ENCODE results near the gene BPIFA2. TPM values are rescaled to one million over a fixed set of nuclear protein-coding genes. Genes with fewer than 3 reads are reported as not detected.
A peak's percentile ranks its signal among the peaks of the same experiment; 100 is the strongest.

Gene BPIFA2
- total and polyA plus RNA-seq, 2 donors (not counting 1 experiment from before 2014, with no cell fraction given): not detected

DNA sequence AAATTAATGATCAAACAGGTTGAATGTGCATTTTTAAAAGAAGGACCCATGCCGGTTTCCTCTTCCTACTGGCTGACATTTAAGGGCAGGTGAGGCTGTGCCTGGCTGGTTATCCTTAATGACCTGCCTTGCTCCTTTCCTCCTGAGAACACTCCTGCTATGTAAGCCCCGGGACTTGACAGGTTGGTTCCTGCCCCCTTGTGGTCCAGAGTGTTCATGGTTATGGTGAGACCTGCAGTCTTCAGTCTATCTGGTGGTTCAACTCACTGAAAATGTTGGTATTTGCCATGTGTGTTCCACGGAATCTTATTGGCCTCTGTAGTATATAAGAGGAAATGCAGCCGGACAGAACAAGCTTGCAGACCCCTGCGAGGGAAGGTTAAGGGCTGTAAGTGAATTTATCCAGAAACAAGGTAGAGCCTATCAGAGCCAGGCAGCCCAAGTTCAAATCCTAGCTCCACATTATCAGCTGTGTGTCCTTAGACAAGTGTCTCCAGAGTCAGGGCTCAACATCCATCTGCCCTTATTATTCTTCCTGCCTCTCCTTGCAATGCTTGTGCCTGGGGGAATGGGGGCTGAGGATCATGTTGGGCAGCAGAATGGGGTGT is 44.0 kb downstream of the BPIFA2 start:
- no peak overlapping the region for H2AFZ ChIP-seq (ENCODE audit: insufficient read depth, low read depth, low read length, poor library complexity, severe bottlenecking)
- H3K27me3 Mint-ChIP-seq: peaks cover 58% of the 10 kb centered on the region
- H3K4me3 ChIP-seq (ENCODE audit: control extremely low read depth in 1 of 5, extremely low read depth in 1 of 5, insufficient read depth in 1 of 5, low read depth in 2 of 5, low read length in 4 of 5): no peak overlapping the region
- no peak overlapping the region for H3K9ac ChIP-seq (ENCODE audit: low read length)
- peak; percentile 33 for DNase-seq
- no peaks in the 10 kb centered on the region for H3K9me3 Mint-ChIP-seq (ENCODE audit: insufficient read depth)
- no peaks in the 10 kb centered on the region for H3K79me2 ChIP-seq (ENCODE audit: control insufficient read depth, insufficient read depth, low read length)
- no peaks in the 10 kb centered on the region for H3K36me3 ChIP-seq (replicated peaks in 1 of 2; ENCODE audit: control extremely low read depth in 1 of 2, control insufficient read depth in 1 of 2, extremely low read depth in 1 of 2, insufficient read depth in 2 of 2, low read length in 1 of 2)
- TF ChIP-seq, protein P1, sequence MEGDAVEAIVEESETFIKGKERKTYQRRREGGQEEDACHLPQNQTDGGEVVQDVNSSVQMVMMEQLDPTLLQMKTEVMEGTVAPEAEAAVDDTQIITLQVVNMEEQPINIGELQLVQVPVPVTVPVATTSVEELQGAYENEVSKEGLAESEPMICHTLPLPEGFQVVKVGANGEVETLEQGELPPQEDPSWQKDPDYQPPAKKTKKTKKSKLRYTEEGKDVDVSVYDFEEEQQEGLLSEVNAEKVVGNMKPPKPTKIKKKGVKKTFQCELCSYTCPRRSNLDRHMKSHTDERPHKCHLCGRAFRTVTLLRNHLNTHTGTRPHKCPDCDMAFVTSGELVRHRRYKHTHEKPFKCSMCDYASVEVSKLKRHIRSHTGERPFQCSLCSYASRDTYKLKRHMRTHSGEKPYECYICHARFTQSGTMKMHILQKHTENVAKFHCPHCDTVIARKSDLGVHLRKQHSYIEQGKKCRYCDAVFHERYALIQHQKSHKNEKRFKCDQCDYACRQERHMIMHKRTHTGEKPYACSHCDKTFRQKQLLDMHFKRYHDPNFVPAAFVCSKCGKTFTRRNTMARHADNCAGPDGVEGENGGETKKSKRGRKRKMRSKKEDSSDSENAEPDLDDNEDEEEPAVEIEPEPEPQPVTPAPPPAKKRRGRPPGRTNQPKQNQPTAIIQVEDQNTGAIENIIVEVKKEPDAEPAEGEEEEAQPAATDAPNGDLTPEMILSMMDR (IDR thresholded peaks at IDR 0.05): peak; percentile 33
- no peak for TF ChIP-seq EZH2 (IDR thresholded peaks at IDR 0.05; ENCODE audit: borderline replicate concordance, insufficient read depth, low read depth, low read length, poor library complexity, severe bottlenecking)
- peaks cover 0 to 6% (median 0%) of the 10 kb centered on the region in 4 experiments for H3K27me3 ChIP-seq (replicated peaks in 1 of 4; ENCODE audit: control extremely low read depth in 1 of 4, control insufficient read depth in 3 of 4, insufficient read depth in 4 of 4, low read length in 3 of 4)
- H3K27ac ChIP-seq (ENCODE audit: low read length in 2 of 2): no peak overlapping the region
- no peaks in the 10 kb centered on the region for H3K4me1 ChIP-seq (ENCODE audit: control insufficient read depth in 2 of 2, insufficient read depth in 2 of 2, low read length in 2 of 2)
- 25% methylated on average over 5 of the region's 5 CpGs for WGBS (ENCODE audit: insufficient coverage)
- no peaks in the 10 kb centered on the region for H4K20me1 ChIP-seq (ENCODE audit: control insufficient read depth, insufficient read depth, low read length, poor library complexity, severe bottlenecking)
- intact Hi-C loops (cut with micrococcal nuclease): loop anchor here (10.0 kb wide), 1 partner anchor 417 kb away; no protein-coding TSS in a partner anchor
- no peak for ATAC-seq (ENCODE audit: low read depth)
- CTCF ChIA-PET: interaction anchor here (1.9 kb wide), 1 partner anchor 310 kb away, joined by 6 read pairs; no protein-coding TSS in a partner anchor
- no peak overlapping the region for H3K4me2 ChIP-seq (replicated peaks; ENCODE audit: low read depth, low read length, poor library complexity, severe bottlenecking)
- no peaks in the 10 kb centered on the region for H3K4me1 Mint-ChIP-seq
- POLR2A ChIA-PET: no interaction called here
- H3K9me3 ChIP-seq (ENCODE audit: control extremely low read depth in 1 of 3, control insufficient read depth in 2 of 3, insufficient read depth in 1 of 3, low read length in 2 of 3): peaks cover 0 to 5% (median 0%) of the 10 kb centered on the region in 3 donors
- H3K27ac Mint-ChIP-seq: no peak overlapping the region
- no peak overlapping the region for H3K4me3 Mint-ChIP-seq

DNA sequence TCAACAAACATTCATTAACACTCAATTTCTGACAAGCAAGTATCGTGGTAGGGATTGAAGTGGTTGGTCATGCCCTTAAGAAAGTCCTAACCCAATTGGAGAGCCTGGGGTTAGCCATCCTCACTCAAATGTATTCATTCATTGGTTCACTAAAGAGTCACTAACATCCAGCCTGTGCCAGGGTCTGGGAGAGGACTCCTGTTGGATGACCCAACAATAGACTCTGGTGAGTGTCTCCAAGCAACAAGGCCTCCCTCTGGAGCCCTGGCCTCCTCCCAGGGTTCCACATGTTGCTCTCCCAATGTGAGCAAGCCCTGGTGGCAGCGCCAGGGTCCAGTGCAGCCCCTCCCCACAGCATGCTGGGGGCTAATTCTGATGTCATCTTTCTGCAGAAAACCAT is 49.1 kb downstream of the BPIFA2 start, which contains the start of gene BPIFA3:
Gene BPIFA3 (plus strand): TSS at position 301 of the 400 bp plus-strand sequence. CDS start 185 bp downstream, outside the sequence.
- DNase-seq (no peak), ATAC-seq (ENCODE audit: low read depth) (no peak)
- no peaks in the 10 kb centered on the region for H3K4me1 Mint-ChIP-seq
- Histone ChIP-seq H3K79me2 (ENCODE audit: control insufficient read depth, insufficient read depth, low read length) (no peaks in the 10 kb centered on the region), H3K9me3 (ENCODE audit: control extremely low read depth in 1 of 3, control insufficient read depth in 2 of 3, insufficient read depth in 1 of 3, low read length in 2 of 3) (no peaks in the 10 kb centered on the region), H3K4me3 (ENCODE audit: control extremely low read depth in 1 of 5, extremely low read depth in 1 of 5, insufficient read depth in 1 of 5, low read depth in 2 of 5, low read length in 4 of 5) (no peak within 1 kb of the TSS), H3K36me3 (replicated peaks in 1 of 2; ENCODE audit: control extremely low read depth in 1 of 2, control insufficient read depth in 1 of 2, extremely low read depth in 1 of 2, insufficient read depth in 2 of 2, low read length in 1 of 2) (no peaks in the 10 kb centered on the region), H3K27me3 (replicated peaks in 1 of 4; ENCODE audit: control extremely low read depth in 1 of 4, control insufficient read depth in 3 of 4, insufficient read depth in 4 of 4, low read length in 3 of 4) (no peaks in the 10 kb centered on the region), H3K27ac (ENCODE audit: low read length in 2 of 2) (no peak within 1 kb of the TSS), H3K9ac (ENCODE audit: low read length) (no peak within 1 kb of the TSS), H3K4me2 (replicated peaks; ENCODE audit: low read depth, low read length, poor library complexity, severe bottlenecking) (no peak within 1 kb of the TSS), H3K4me1 (ENCODE audit: control insufficient read depth in 2 of 2, insufficient read depth in 2 of 2, low read length in 2 of 2) (no peaks in the 10 kb centered on the region), H4K20me1 (ENCODE audit: control insufficient read depth, insufficient read depth, low read length, poor library complexity, severe bottlenecking) (no peaks in the 10 kb centered on the region), H2AFZ (ENCODE audit: insufficient read depth, low read depth, low read length, poor library complexity, severe bottlenecking) (no peak within 1 kb of the TSS)
- ChIA-PET POLR2A (no interaction called here), CTCF (no interaction called here)
- intact Hi-C loops (cut with micrococcal nuclease): loop anchor here (10.0 kb wide), 1 partner anchor 422 kb away; no protein-coding TSS in a partner anchor
- no peak within 1 kb of the TSS for H3K27ac Mint-ChIP-seq
- peaks cover 42% of the 10 kb centered on the region for H3K27me3 Mint-ChIP-seq
- no peak for TF ChIP-seq EZH2 (IDR thresholded peaks at IDR 0.05; ENCODE audit: borderline replicate concordance, insufficient read depth, low read depth, low read length, poor library complexity, severe bottlenecking)
- TF ChIP-seq, protein P1 (IDR thresholded peaks at IDR 0.05): no peak
- WGBS (ENCODE audit: insufficient coverage): 57% methylated on average over 1 of the region's 2 CpGs
- H3K9me3 Mint-ChIP-seq (ENCODE audit: insufficient read depth): no peaks in the 10 kb centered on the region
- no peak within 1 kb of the TSS for H3K4me3 Mint-ChIP-seq

All from B cell (primary cell).